Measurements from ENCODE around the gene CSKMT. TPM values are rescaled to one million over a fixed set of nuclear protein-coding genes. Genes with fewer than 3 reads are reported as not detected.

CSKMT gene
- total and polyA plus RNA-seq, 10 of the 15 experiments (the other 5 are each of a cell fraction or from before 2014, with no cell fraction given): 7.0 to 213 (median 21.6) TPM

- 0 out of 2 replicates have a peak, but pooled peaks have one; percentile 24 for TF ChIP-seq BCLAF1 (IDR thresholded peaks at IDR 0.05)
- TF ChIP-seq BHLHE40 (IDR thresholded peaks at IDR 0.05; ENCODE audit: borderline replicate concordance in 1 of 2, low read depth in 2 of 2, low read length in 1 of 2): peak in 1 of 2 experiments; percentile 36; a peak in 1 of 4 replicates
- TF ChIP-seq NBN (IDR thresholded peaks at IDR 0.05): no peak
- TF ChIP-seq SKIL (IDR thresholded peaks at IDR 0.05; ENCODE audit: low read depth, poor library complexity, severe bottlenecking): no peak
- TF ChIP-seq FOXK2 (IDR thresholded peaks at IDR 0.05): peak; percentile 62
- no peak for TF ChIP-seq NR2F1 (conservative IDR thresholded peaks at IDR 0.05)
- TF ChIP-seq TAF1 (IDR thresholded peaks at IDR 0.05; ENCODE audit: borderline replicate concordance, low read depth, low read length): no peak
- TF ChIP-seq HDAC6 (IDR thresholded peaks at IDR 0.05; ENCODE audit: unreplicated experiment): no peak
- no peak for TF ChIP-seq NR2C1 (IDR thresholded peaks at IDR 0.05)
Measured at GRCh38 chr11:62707277-62707861, 42.3 kb downstream of the CSKMT start, which contains the start of the genes BSCL2 and GNG3 (continued).
